ENCODE data around the gene ZNF497. TPM values are rescaled to one million over a fixed set of nuclear protein-coding genes. Genes with fewer than 3 reads are reported as not detected.

The ZNF497 gene
- total and polyA plus RNA-seq, 10 of the 15 experiments (the other 5 are each of a cell fraction or from before 2014, with no cell fraction given), result 0.09 to 0.82 (median 0.28) TPM

- TF ChIP-seq CTCF (IDR thresholded peaks at IDR 0.05 in 2 of 3, conservative IDR thresholded peaks at IDR 0.05 in 1 of 3; ENCODE audit: control insufficient read depth in 2 of 3, extremely low read depth in 1 of 3, insufficient read depth in 1 of 3, low read depth in 3 of 3, low read length in 3 of 3) (peak in 2 of 3 experiments; percentile 21 to 27; a peak in 2 of 6 replicates), RBBP5 (conservative IDR thresholded peaks at IDR 0.05) (no peak), ZSCAN29 (IDR thresholded peaks at IDR 0.05) (no peak), CREM (IDR thresholded peaks at IDR 0.05; ENCODE audit: low read depth) (peak; percentile 92), ZNF274 (IDR thresholded peaks at IDR 0.05; ENCODE audit: insufficient read depth, insufficient read length) (no peak), MYB (IDR thresholded peaks at IDR 0.05; ENCODE audit: borderline replicate concordance, low read depth, low read length) (no peak), TCF3 (IDR thresholded peaks at IDR 0.05; ENCODE audit: borderline replicate concordance, insufficient read depth, low read depth, low read length) (0 out of 2 replicates have a peak, but pooled peaks have one; percentile 22), ZNF622 (IDR thresholded peaks at IDR 0.05) (no peak), CHD4 (IDR thresholded peaks at IDR 0.05) (0 out of 2 replicates have a peak, but pooled peaks have one; percentile 49), FOXM1 (IDR thresholded peaks at IDR 0.05; ENCODE audit: low read depth, low read length) (no peak), ZNF217 (IDR thresholded peaks at IDR 0.05) (no peak), POLR2AphosphoS5 (IDR thresholded peaks at IDR 0.05; ENCODE audit: low read length) (peak; percentile 86), ZBED1 (IDR thresholded peaks at IDR 0.05; ENCODE audit: borderline replicate concordance) (no peak), BHLHE40 (IDR thresholded peaks at IDR 0.05; ENCODE audit: borderline replicate concordance in 1 of 2, low read depth in 2 of 2, low read length in 1 of 2) (peak in 1 of 2 experiments; percentile 27; a peak in 1 of 4 replicates), CBFB (IDR thresholded peaks at IDR 0.05; ENCODE audit: low read depth) (peak; percentile 72; the same call in 1 of the 2 replicates), IRF5 (IDR thresholded peaks at IDR 0.05; ENCODE audit: borderline replicate concordance) (no peak), NFYB (IDR thresholded peaks at IDR 0.05; ENCODE audit: insufficient read depth, low read depth, low read length) (peak; percentile 36; the same call in 1 of the 2 replicates), E2F4 (IDR thresholded peaks at IDR 0.05; ENCODE audit: low read depth, low read length) (no peak), CREB1 (IDR thresholded peaks at IDR 0.05; ENCODE audit: low read depth) (peak; percentile 84), PAX8 (IDR thresholded peaks at IDR 0.05) (no peak), NR2C1 (IDR thresholded peaks at IDR 0.05) (peak; percentile 73), JUNB (IDR thresholded peaks at IDR 0.05) (no peak), ATF3 (IDR thresholded peaks at IDR 0.05; ENCODE audit: borderline replicate concordance, extremely low read depth, low read depth, low read length) (no peak), STAT1 (conservative IDR thresholded peaks at IDR 0.05) (no peak), POU2F2 (IDR thresholded peaks at IDR 0.05; ENCODE audit: borderline replicate concordance, low read depth, low read length) (no peak), PAX5 (IDR thresholded peaks at IDR 0.05; ENCODE audit: borderline replicate concordance, low read depth, low read length) (no peak), SUPT20H (IDR thresholded peaks at IDR 0.05; ENCODE audit: borderline replicate concordance, control insufficient read depth, low read depth, low read length) (no peak)
These were observed 45.8 kb upstream of the ZNF497 start, which contains the start of gene ZNF584 (continued) for GRCh38 chr19:58408152-58409009.

Measured in GM12878 (cell line).